Glomerular endothelial cell (primary cell): ENCODE results near the gene SLC22A25. TPM values are rescaled to one million over a fixed set of nuclear protein-coding genes. Genes with fewer than 3 reads are reported as not detected.
"Not testable (repeated sequence)": the region's sequence is repeated elsewhere in the genome, so short reads cannot be mapped to it uniquely, and the experiment has no call there.

ENCODE experiments used
- DNase-seq: peaks from one replicate; pipeline ENCODE4 v3.0.0-alpha.2; 2011; ENCODE audit warnings: low read depth, low spot score; ENCODE audit errors: extremely low read depth
- total RNA-seq: library from RNA; depleted of rRNA; stranded (reverse); fragments of >200 nt; gene quantifications from 2 replicates; pipeline ENCODE4 v1.2.3, GENCODE V29; 2015

SLC22A25 gene
- total RNA-seq, 1 donor from 2014 or later, result not detected

- DNase-seq, result not testable (repeated sequence)
Observed at GRCh38 chr11:63235471-63236461, 7.6 kb downstream of the SLC22A25 start.

- DNase-seq, result no peak
Observed at GRCh38 chr11:63229815-63230214, 13.6 kb downstream of the SLC22A25 start.

GRCh38 chr11:63227521-63228107 lies 15.8 kb downstream of the SLC22A25 start:
- no peak for DNase-seq

GRCh38 chr11:63226488-63227114 lies 16.8 kb downstream of the SLC22A25 start:
- no peak for DNase-seq

- no peak for DNase-seq
Observed at GRCh38 chr11:63214093-63214492, 29.3 kb downstream of the SLC22A25 start.

DNA sequence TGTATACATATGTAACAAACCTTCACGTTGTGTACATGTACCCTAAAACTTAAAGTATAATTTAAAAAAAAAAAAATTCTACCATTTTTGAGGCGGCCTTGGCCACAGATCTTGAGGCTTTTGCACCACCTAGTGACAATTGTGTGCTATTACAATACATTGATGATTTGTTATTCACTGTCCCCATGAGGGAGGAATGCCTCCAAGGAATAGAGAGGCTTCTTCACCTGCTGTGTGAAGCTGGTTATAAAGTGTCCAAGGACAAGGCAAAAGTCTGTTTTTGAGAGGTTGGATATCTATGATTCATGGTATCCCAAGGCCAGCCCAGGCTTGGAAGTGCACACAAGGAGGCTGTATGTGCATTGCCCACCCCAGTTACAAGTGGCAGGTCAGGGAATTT lies 30.7 kb downstream of the SLC22A25 start:
- peak; percentile 10 for DNase-seq

GRCh38 chr11:63210111-63210510 lies 33.3 kb downstream of the SLC22A25 start:
- no peak for DNase-seq

Other genes with a start within 250 kb of the SLC22A25 start
- not detected in 2 replicates for gene SLC22A8, start 227.8 kb downstream of the SLC22A25 start, total RNA-seq
- gene SLC22A24, start 99.4 kb downstream of the SLC22A25 start, total RNA-seq, result not detected in 2 replicates
- gene SLC22A9, start 126.2 kb upstream of the SLC22A25 start, total RNA-seq, result not detected in 2 replicates
- not detected in 2 replicates for gene PLAAT5, start 247.6 kb upstream of the SLC22A25 start, total RNA-seq